HUES6 (cell line): Measurements from ENCODE around the gene FOXD1.
"Not testable (repeated sequence)": the region's sequence is repeated elsewhere in the genome, so short reads cannot be mapped to it uniquely, and the experiment has no call there.

Experiments used
- H3K27ac ChIP-seq: 2 replicates; pipeline ENCODE4 v1.7.0; 2013; ENCODE audit warnings: low read depth, mild to moderate bottlenecking, low read length, inconsistent platforms
- H3K27me3 ChIP-seq: 2 replicates; pipeline ENCODE4 v1.6.1; 2013; ENCODE audit warnings: low read length; ENCODE audit not compliant: control insufficient read depth, insufficient read depth
- H3K36me3 ChIP-seq: 2 replicates; pipeline ENCODE4 v1.6.1; 2013; ENCODE audit warnings: low read length; ENCODE audit not compliant: control insufficient read depth, insufficient read depth
- H3K4me1 ChIP-seq: 2 replicates; pipeline ENCODE4 v1.6.1; 2013; ENCODE audit warnings: low read length; ENCODE audit not compliant: control insufficient read depth, insufficient read depth
- H3K4me3 ChIP-seq: 2 replicates; pipeline ENCODE4 v1.5.1; 2013; ENCODE audit warnings: low read depth, low read length
- H3K9ac ChIP-seq: one replicate; pipeline ENCODE4 v1.6.1; 2013; ENCODE audit warnings: mild to moderate bottlenecking, low read length
- H3K9me3 ChIP-seq: 2 replicates; pipeline ENCODE4 v1.6.1; 2013; ENCODE audit warnings: low read depth, low read length; ENCODE audit not compliant: control insufficient read depth, insufficient read depth

The FOXD1 gene

DNA sequence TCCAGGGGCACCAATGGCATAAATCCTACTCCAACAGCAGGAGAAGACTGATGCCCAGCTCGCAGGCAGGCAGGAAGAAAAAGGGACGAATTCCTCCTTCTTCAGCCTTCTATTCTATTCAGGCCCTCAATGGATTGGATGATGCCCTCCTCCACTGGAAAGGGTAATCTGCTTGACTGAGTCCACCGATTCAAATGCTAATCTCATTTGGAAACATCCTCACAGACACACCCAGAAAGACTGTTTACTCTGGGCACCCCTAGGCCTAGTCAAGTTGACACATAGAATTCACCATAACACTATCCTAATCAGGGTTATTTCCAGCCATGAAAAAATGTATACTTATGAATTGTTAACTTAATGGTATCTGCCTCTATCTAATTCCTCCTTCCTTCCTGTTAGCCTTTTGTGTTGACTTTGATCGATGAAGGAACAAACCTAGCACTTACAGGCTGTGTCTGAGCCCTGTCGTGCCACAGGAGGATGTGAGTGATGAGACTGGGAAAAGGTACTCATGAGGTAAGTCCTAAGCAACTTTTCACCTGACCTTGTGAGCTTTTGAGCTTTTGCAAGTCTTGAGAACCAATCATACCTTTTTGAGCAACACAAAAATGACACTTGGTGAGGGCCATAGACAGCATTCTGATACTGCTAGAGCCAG lies 36.5 kb downstream of the FOXD1 start:
- no peaks in the 10 kb centered on the region for H3K36me3 ChIP-seq
- H3K9ac ChIP-seq = peak overlapping the region; percentile 55
- H3K9me3 ChIP-seq = peaks cover 3% of the 10 kb centered on the region
- peaks cover 10% of the 10 kb centered on the region; the same call in 1 of the 2 replicates for H3K27me3 ChIP-seq
- H3K4me3 ChIP-seq = 0 out of 2 replicates have a peak overlapping the region, but pooled peaks have one; percentile 10
- H3K4me1 ChIP-seq = peaks cover 23% of the 10 kb centered on the region
- H3K27ac ChIP-seq = no peak overlapping the region

DNA sequence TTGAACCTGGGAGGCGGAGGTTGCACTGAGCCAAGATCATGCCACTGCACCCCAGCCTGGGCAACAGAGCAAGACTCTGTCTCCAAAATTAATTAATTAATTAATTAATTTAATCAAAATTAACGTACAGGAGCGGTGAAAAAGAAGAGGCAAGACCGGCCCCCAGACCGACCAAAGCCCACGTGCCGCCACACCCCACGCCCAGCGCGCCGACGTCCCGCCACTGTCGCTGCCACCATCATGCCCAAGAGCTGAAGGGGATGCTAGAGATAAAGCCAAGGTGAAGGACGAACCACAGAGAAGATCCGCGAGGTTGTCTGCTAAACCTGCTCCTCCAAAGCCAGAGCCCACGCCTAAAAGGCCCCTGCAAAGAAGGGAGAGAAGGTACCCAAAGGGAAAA lies 38.6 kb downstream of the FOXD1 start:
- not testable (repeated sequence) for H3K27ac ChIP-seq, H3K27me3 ChIP-seq

DNA sequence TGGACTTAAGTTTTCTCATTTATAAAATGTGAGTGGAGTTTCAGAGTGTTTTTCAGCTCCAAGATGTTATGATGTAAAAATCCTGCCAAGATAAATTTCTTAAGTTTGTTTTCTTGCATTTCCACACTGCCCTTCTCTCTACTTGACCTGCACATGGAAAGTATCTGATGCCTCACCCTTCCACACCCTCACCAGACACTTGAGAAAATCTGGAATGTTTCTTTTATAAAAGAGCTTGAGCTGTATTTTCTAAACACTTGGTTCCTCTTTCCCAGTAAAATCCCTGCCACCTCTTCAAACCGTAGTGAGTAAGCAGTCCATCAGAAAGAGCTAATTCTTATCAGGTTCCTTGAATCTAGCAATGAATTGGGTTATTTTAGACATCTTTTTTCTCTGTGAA lies 42.9 kb downstream of the FOXD1 start:
- Histone ChIP-seq H3K36me3 (no peaks in the 10 kb centered on the region), H3K4me3 (no peak overlapping the region), H3K27ac (no peak overlapping the region), H3K9me3 (no peaks in the 10 kb centered on the region), H3K9ac (no peak overlapping the region), H3K4me1 (peaks cover 12% of the 10 kb centered on the region; the same call in 1 of the 2 replicates), H3K27me3 (no peaks in the 10 kb centered on the region)

More for the DNA sequence above, 38.6 kb downstream of the FOXD1 start:
- H3K36me3 ChIP-seq, H3K9ac ChIP-seq, H3K4me3 ChIP-seq, H3K9me3 ChIP-seq: not testable (repeated sequence)
- peaks cover 32% of the 10 kb centered on the region for H3K4me1 ChIP-seq

DNA sequence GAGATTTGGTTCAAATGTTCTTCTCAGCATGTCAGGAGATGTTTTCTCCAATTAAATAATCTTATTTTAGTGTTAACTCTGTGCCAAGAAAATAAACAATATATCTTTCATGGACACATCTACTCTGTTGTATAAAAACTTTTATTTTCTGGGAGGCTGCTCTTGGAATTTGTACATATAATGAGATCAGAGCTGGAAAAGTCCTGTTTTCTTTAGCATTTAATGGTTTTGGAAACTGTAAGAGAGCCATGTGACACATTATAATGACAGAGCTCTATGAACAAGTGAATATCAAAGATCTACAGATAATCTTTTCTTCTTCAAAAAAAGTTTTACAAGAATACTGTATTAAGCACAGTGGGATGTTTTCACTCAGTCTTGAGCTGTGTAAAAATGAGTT lies 48.8 kb downstream of the FOXD1 start:
- Histone ChIP-seq H3K9ac (no peak overlapping the region), H3K27ac (no peak overlapping the region), H3K36me3 (no peaks in the 10 kb centered on the region), H3K4me3 (no peak overlapping the region), H3K27me3 (no peaks in the 10 kb centered on the region), H3K4me1 (peaks cover under 1% of the 10 kb centered on the region; the same call in 1 of the 2 replicates), H3K9me3 (no peaks in the 10 kb centered on the region)
